Esophagus muscularis mucosa (tissue), 4 donors: ENCODE data around the gene MYH10. TPM values are rescaled to one million over a fixed set of nuclear protein-coding genes. Genes with fewer than 3 reads are reported as not detected.

Experiments
- DNase-seq: peaks from one replicate; pipeline ENCODE4 v3.0.0-alpha.2; 2017; ENCODE audit errors: extremely low spot score
- H3K27ac ChIP-seq, 4 donors: fragments of 200-600 bp; sonication (generic); replicated peaks in 1 of 4; 1 replicate in 3 of 4; 2 replicates in 1 of 4; pipeline ENCODE4 v1.5.1; 2016 to 2019; ENCODE audit warnings: mild to moderate bottlenecking in 1 of 4
- H3K27me3 ChIP-seq, 4 donors: fragments of 200-600 bp; sonication (generic); one replicate each; pipeline versions ENCODE4 v1.5.1 to v1.6.0; 2016 to 2019
- H3K36me3 ChIP-seq, 4 donors: fragments of 200-600 bp; sonication (generic); one replicate each; pipeline ENCODE4 v1.5.1; 2016 to 2019
- H3K4me1 ChIP-seq, 4 donors: fragments of 200-600 bp; sonication (generic); one replicate each; pipeline ENCODE4 v1.5.1; 2016 to 2019
- H3K4me3 ChIP-seq, 4 donors: fragments of 200-600 bp; sonication (generic); 1 replicate in 2 of 4; 2 replicates in 2 of 4; pipeline ENCODE4 v1.5.1; 2016 to 2019; ENCODE audit warnings: mild to moderate bottlenecking in 4 of 4, moderate library complexity in 1 of 4
- H3K9me3 ChIP-seq, 4 donors: fragments of 200-600 bp; sonication (generic); 1 replicate in 3 of 4; 2 replicates in 1 of 4; pipeline ENCODE4 v1.5.1; 2016 to 2019
- CTCF ChIP-seq, 3 experiments: fragments of 200-600 bp in 2 of 3; fragments of 450-650 bp in 1 of 3; sonication (generic) in 2 of 3; IDR thresholded peaks; one replicate each; pipeline ENCODE4 v1.5.1; 2017 to 2019; ENCODE audit warnings: antibody characterized with exemption in 3 of 3, mild to moderate bottlenecking in 2 of 3, moderate library complexity in 1 of 3
- EP300 ChIP-seq: sonication (generic); formaldehyde crosslinking; IDR thresholded peaks from one replicate; pipeline ENCODE4 v1.6.1; 2017; ENCODE audit warnings: antibody characterized with exemption
- POLR2A ChIP-seq: fragments of 450-650 bp; IDR thresholded peaks from one replicate; pipeline ENCODE4 v1.6.1; 2017; ENCODE audit warnings: antibody characterized with exemption, moderate library complexity, mild to moderate bottlenecking, low read depth
- POLR2AphosphoS5 ChIP-seq, 2 donors: sonication (generic); formaldehyde crosslinking; IDR thresholded peaks; one replicate each; pipeline ENCODE4 v1.6.1; 2017; ENCODE audit warnings: antibody characterized with exemption in 2 of 2
- WGBS: methylation state at CpG from one replicate; pipeline ENCODE4 v1.1.5; 2018; 5-methylcytosine and 5-hydroxymethylcytosine counted together
- intact Hi-C: fragments of 100-400 bp; cut with DNase I; formaldehyde crosslinking; loops from one replicate; pipeline ENCODE4 v1.15.1; 2023
- total RNA-seq, 4 donors: library from RNA; depleted of rRNA; stranded (reverse); fragments of >200 nt; gene quantifications; one replicate each; pipeline versions ENCODE4 v1.1.0 to v1.2.1, GENCODE V29; 2016

MYH10 gene
- total RNA-seq, 4 donors from 2014 or later = 18.9 to 42.0 (median 29.3) TPM

GRCh38 chr17:8673612-8674011 is 43.1 kb upstream of the MYH10 start:
- no peak for TF ChIP-seq EP300
- whole genome bisulfite sequencing = 67% methylated on average over 1 of the region's 1 CpG
- Histone ChIP-seq H3K27me3 (no peaks in the 10 kb centered on the region), H3K4me1 (peaks cover 4 to 18% (median 16%) of the 10 kb centered on the region in 4 donors), H3K4me3 (no peak overlapping the region), H3K9me3 (no peaks in the 10 kb centered on the region), H3K36me3 (no peaks in the 10 kb centered on the region), H3K27ac (peak overlapping the region in 2 of 4 donors; percentile 40 to 55)
- no peak for DNase-seq
- intact Hi-C loops = no loop called here

- 94% methylated on average over 9 of the region's 9 CpGs for WGBS
- Histone ChIP-seq H3K27me3 (no peaks in the 10 kb centered on the region), H3K36me3 (no peaks in the 10 kb centered on the region), H3K4me1 (peaks cover 4 to 18% (median 16%) of the 10 kb centered on the region in 4 donors), H3K27ac (no peak overlapping the region), H3K9me3 (no peaks in the 10 kb centered on the region), H3K4me3 (no peak overlapping the region)
- intact Hi-C loops = no loop called here
- no peak for TF ChIP-seq POLR2A
- TF ChIP-seq EP300 = no peak
- TF ChIP-seq POLR2AphosphoS5 (IDR thresholded peaks at IDR 0.05) = no peak
- TF ChIP-seq CTCF (IDR thresholded peaks at IDR 0.05) = no peak
- DNase-seq = no peak
These were observed 41.8 kb upstream of the MYH10 start for GRCh38 chr17:8672326-8672725.

GRCh38 chr17:8670421-8670820 is 39.9 kb upstream of the MYH10 start:
- Histone ChIP-seq H3K27ac (no peak overlapping the region), H3K36me3 (no peaks in the 10 kb centered on the region), H3K4me3 (no peak overlapping the region), H3K9me3 (no peaks in the 10 kb centered on the region), H3K4me1 (peaks cover 4 to 17% (median 14%) of the 10 kb centered on the region in 4 donors), H3K27me3 (peaks cover 0 to 4% (median 0%) of the 10 kb centered on the region in 4 donors)
- intact Hi-C loops = no loop called here
- DNase-seq = no peak
- WGBS = 27% methylated on average over 4 of the region's 4 CpGs
- no peak for TF ChIP-seq CTCF (IDR thresholded peaks at IDR 0.05)
- no peak for TF ChIP-seq POLR2A
- TF ChIP-seq EP300 = no peak
- TF ChIP-seq POLR2AphosphoS5 (IDR thresholded peaks at IDR 0.05) = no peak

GRCh38 chr17:8668176-8668740 is 37.7 kb upstream of the MYH10 start:
- Histone ChIP-seq H3K27me3 (peaks cover 0 to 4% (median 0%) of the 10 kb centered on the region in 4 donors), H3K36me3 (no peaks in the 10 kb centered on the region), H3K9me3 (no peaks in the 10 kb centered on the region), H3K27ac (no peak overlapping the region), H3K4me1 (no peaks in the 10 kb centered on the region), H3K4me3 (no peak overlapping the region)
- WGBS = 98% methylated on average over 4 of the region's 4 CpGs
- intact Hi-C loops = no loop called here
- no peak for DNase-seq
- no peak for TF ChIP-seq EP300

- no peak for DNase-seq
- Histone ChIP-seq H3K27me3 (peaks cover 0 to 4% (median 0%) of the 10 kb centered on the region in 4 donors), H3K4me1 (no peaks in the 10 kb centered on the region), H3K27ac (no peak overlapping the region), H3K9me3 (no peaks in the 10 kb centered on the region), H3K4me3 (no peak overlapping the region), H3K36me3 (no peaks in the 10 kb centered on the region)
- WGBS = 92% methylated on average over 7 of the region's 7 CpGs
- intact Hi-C loops = no loop called here
- TF ChIP-seq POLR2A (no peak), CTCF (IDR thresholded peaks at IDR 0.05) (no peak), POLR2AphosphoS5 (IDR thresholded peaks at IDR 0.05) (no peak), EP300 (no peak)
These were observed 36.9 kb upstream of the MYH10 start for GRCh38 chr17:8667421-8667820.

- 96% methylated on average over 2 of the region's 2 CpGs for WGBS
- peaks cover 0 to 4% (median 0%) of the 10 kb centered on the region in 4 donors for H3K27me3 ChIP-seq
These were observed 35.2 kb upstream of the MYH10 start for GRCh38 chr17:8665684-8666083.

More at GRCh38 chr17:8665684-8666083, 35.2 kb upstream of the MYH10 start:
- no peaks in the 10 kb centered on the region for H3K36me3 ChIP-seq
- TF ChIP-seq EP300 = no peak
- TF ChIP-seq POLR2AphosphoS5 (IDR thresholded peaks at IDR 0.05) = no peak
- H3K27ac ChIP-seq = no peak overlapping the region
- H3K9me3 ChIP-seq = no peaks in the 10 kb centered on the region
- H3K4me1 ChIP-seq = no peaks in the 10 kb centered on the region
- H3K4me3 ChIP-seq = no peak overlapping the region
- DNase-seq = no peak
- intact Hi-C loops = no loop called here
